Body of pancreas (tissue), 4 donors: Measurements from ENCODE around the gene SNX24. TPM values are rescaled to one million over a fixed set of nuclear protein-coding genes. Genes with fewer than 3 reads are reported as not detected.

Experiments
- ATAC-seq: fragments of 150-250 bp; one replicate; pipeline ENCODE4 v1.9.1; 2016
- DNase-seq, 4 donors: peaks; one replicate each; pipeline ENCODE4 v3.0.0-alpha.2; 2019
- H3K27ac ChIP-seq, 4 donors: fragments of 200-600 bp; sonication (generic); 1 replicate in 3 of 4; 2 replicates in 1 of 4; pipeline versions ENCODE4 v1.5.1 to v1.6.1; 2016 to 2019; ENCODE audit warnings: mild to moderate bottlenecking in 1 of 4, mixed read lengths in 1 of 4, moderate library complexity in 1 of 4
- H3K27me3 ChIP-seq, 2 donors: fragments of 200-600 bp; sonication (generic); one replicate each; pipeline ENCODE4 v1.6.0; 2016; ENCODE audit warnings: mild to moderate bottlenecking in 1 of 2
- H3K36me3 ChIP-seq, 2 donors: fragments of 200-600 bp; sonication (generic); replicated peaks in 1 of 2; 2 replicates each; pipeline ENCODE4 v1.5.1; 2016; ENCODE audit warnings: low read depth in 2 of 2; ENCODE audit not compliant: insufficient read depth in 1 of 2
- H3K4me1 ChIP-seq: fragments of 200-600 bp; sonication (generic); one replicate; pipeline ENCODE4 v1.6.0; 2016
- H3K4me3 ChIP-seq, 2 donors: fragments of 200-600 bp; sonication (generic); 1 replicate in 1 of 2; 2 replicates in 1 of 2; pipeline ENCODE4 v1.5.1; 2016 to 2019
- H3K9me3 ChIP-seq, 3 donors: fragments of 200-600 bp; sonication (generic); 1 replicate in 2 of 3; 2 replicates in 1 of 3; pipeline ENCODE4 v1.5.1; 2016
- CTCF ChIP-seq, 7 experiments: fragments of 450-650 bp in 4 of 7; fragments of 200-600 bp in 3 of 7; sonication (generic) in 3 of 7; IDR thresholded peaks; one replicate each; pipeline ENCODE4 v1.5.1; 2016 to 2019; ENCODE audit warnings: antibody characterized with exemption in 7 of 7
- POLR2A ChIP-seq, 3 donors: fragments of 450-650 bp; IDR thresholded peaks; one replicate each; pipeline ENCODE4 v1.6.1; 2016; ENCODE audit warnings: antibody characterized with exemption in 3 of 3, mild to moderate bottlenecking in 2 of 3
- WGBS, 2 donors: methylation state at CpG; one replicate each; pipeline ENCODE4 v1.1.5; 2017; 5-methylcytosine and 5-hydroxymethylcytosine counted together
- intact Hi-C: fragments of 100-400 bp; cut with DNase I; formaldehyde crosslinking; loops from one replicate; pipeline ENCODE4 v1.15.1; 2023
- total RNA-seq, 2 donors: library from RNA; depleted of rRNA; stranded (reverse); fragments of >200 nt; gene quantifications; one replicate each; pipeline ENCODE4 v1.1.0, GENCODE V29; 2016

Gene SNX24
- total RNA-seq, 2 donors from 2014 or later, result 6.7 to 19.1 TPM

DNA sequence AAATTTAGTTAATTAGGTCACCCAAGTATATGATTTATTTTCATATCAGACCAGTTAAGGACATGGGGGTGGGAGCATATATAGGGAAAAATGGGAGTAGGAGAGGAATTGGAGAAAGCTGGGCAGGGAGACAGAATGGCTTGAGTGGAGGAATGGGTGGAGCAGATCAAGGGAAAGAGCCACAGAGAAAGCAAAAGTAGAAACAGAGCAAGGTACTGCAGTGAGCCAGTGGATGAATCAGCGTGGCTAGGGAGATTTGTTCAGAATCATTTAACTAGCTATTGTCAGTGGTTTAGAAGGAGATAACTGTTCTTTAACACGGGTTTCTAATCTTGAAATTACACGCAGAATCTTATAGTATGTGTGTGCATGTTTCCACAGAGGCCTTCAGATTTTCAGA lies 37.4 kb downstream of the SNX24 start:
- Histone ChIP-seq H3K4me3 (no peak overlapping the region), H3K9me3 (no peaks in the 10 kb centered on the region), H3K27ac (no peak overlapping the region), H3K27me3 (no peaks in the 10 kb centered on the region), H3K36me3 (no peaks in the 10 kb centered on the region), H3K4me1 (no peaks in the 10 kb centered on the region)
- DNase-seq (no peak), ATAC-seq (no peak)
- 77 to 88% methylated on average over 3 of the region's 3 CpGs for WGBS, 2 donors
- no peak for TF ChIP-seq CTCF (IDR thresholded peaks at IDR 0.05)
- intact Hi-C loops, result no loop called here

GRCh38 chr5:122885045-122885517 lies 39.7 kb downstream of the SNX24 start:
- no peaks in the 10 kb centered on the region for H3K4me1 ChIP-seq
- ATAC-seq (no peak), DNase-seq (no peak)
- no peaks in the 10 kb centered on the region for H3K9me3 ChIP-seq
- intact Hi-C loops, result no loop called here
- no peaks in the 10 kb centered on the region for H3K27me3 ChIP-seq
- TF ChIP-seq CTCF (IDR thresholded peaks at IDR 0.05) (no peak), POLR2A (IDR thresholded peaks at IDR 0.05) (no peak)
- no peaks in the 10 kb centered on the region for H3K36me3 ChIP-seq
- H3K4me3 ChIP-seq, result no peak overlapping the region
- WGBS, 2 donors, result 62 to 67% methylated on average over 1 of the region's 1 CpG
- no peak overlapping the region for H3K27ac ChIP-seq

GRCh38 chr5:122885891-122886290 lies 40.5 kb downstream of the SNX24 start:
- 94 to 95% methylated on average over 6 of the region's 6 CpGs for WGBS, 2 donors
- Histone ChIP-seq H3K4me1 (peaks cover 1% of the 10 kb centered on the region), H3K4me3 (no peak overlapping the region), H3K27me3 (no peaks in the 10 kb centered on the region), H3K36me3 (no peaks in the 10 kb centered on the region), H3K9me3 (no peaks in the 10 kb centered on the region), H3K27ac (no peak overlapping the region)
- TF ChIP-seq CTCF (IDR thresholded peaks at IDR 0.05), result no peak
- no peak for TF ChIP-seq POLR2A (IDR thresholded peaks at IDR 0.05)
- intact Hi-C loops, result no loop called here
- ATAC-seq, result no peak
- DNase-seq, result no peak

- TF ChIP-seq POLR2A (IDR thresholded peaks at IDR 0.05) (no peak), CTCF (IDR thresholded peaks at IDR 0.05) (no peak)
- intact Hi-C loops, result no loop called here
- no peaks in the 10 kb centered on the region for H3K36me3 ChIP-seq
- ATAC-seq (no peak), DNase-seq (no peak)
- H3K4me3 ChIP-seq, result no peak overlapping the region
- H3K4me1 ChIP-seq, result peaks cover 8% of the 10 kb centered on the region
- 90 to 100% methylated on average over 1 of the region's 1 CpG for WGBS, 2 donors
- H3K9me3 ChIP-seq, result no peaks in the 10 kb centered on the region
- no peaks in the 10 kb centered on the region for H3K27me3 ChIP-seq
- H3K27ac ChIP-seq, result no peak overlapping the region
Observed at GRCh38 chr5:122895141-122895540, 49.7 kb downstream of the SNX24 start.

DNA sequence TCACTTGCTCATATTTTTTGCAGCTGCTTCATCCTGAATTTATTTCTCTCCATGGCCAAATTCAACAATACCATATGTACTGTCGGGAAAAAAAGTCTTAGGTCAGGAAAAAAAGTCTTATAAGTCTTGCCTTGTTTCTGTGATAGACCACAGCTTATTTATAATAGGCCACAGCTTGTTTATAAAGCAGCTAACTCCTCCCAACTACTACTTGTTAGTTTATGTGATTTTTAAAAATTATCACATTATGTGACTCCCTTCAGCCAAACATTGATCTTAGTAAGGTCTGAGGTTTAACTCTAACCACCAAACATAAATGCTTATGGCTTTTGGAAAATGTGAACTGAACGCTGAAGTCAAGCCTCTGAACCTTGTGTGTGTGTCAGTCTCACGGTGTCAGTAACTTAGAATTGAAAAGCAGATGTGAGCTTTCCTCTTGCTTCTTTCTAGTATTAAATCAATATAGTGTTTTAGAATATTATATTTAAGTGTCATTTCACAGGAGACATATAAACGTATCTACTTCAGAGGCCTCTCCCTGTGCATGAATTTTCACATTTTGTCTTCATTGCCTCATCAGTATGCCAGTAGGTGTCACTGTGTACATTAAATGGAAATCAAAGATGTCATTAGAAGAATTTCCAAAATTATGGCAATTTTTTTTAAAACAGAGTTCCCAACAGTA lies 51.3 kb downstream of the SNX24 start:
- intact Hi-C loops, result no loop called here
- Histone ChIP-seq H3K36me3 (no peaks in the 10 kb centered on the region), H3K4me1 (no peaks in the 10 kb centered on the region), H3K9me3 (no peaks in the 10 kb centered on the region), H3K27ac (no peak overlapping the region), H3K27me3 (no peaks in the 10 kb centered on the region), H3K4me3 (no peak overlapping the region)
- TF ChIP-seq CTCF (IDR thresholded peaks at IDR 0.05) (peak in 6 of 7 experiments; percentile 44 to 73 (median 61)), POLR2A (IDR thresholded peaks at IDR 0.05) (no peak)
- DNase-seq, result no peak
- ATAC-seq, result no peak
- 58 to 61% methylated on average over 4 of the region's 4 CpGs for WGBS, 2 donors
